T1000 (cell line): Measurements from ENCODE around the gene TNF.

ENCODE experiments used
- DNase-seq: peaks from one replicate; lab custom pipeline; 2025; ENCODE audit warnings: mixed read lengths; lab: John Stamatoyannopoulos, UW

The TNF gene

DNA sequence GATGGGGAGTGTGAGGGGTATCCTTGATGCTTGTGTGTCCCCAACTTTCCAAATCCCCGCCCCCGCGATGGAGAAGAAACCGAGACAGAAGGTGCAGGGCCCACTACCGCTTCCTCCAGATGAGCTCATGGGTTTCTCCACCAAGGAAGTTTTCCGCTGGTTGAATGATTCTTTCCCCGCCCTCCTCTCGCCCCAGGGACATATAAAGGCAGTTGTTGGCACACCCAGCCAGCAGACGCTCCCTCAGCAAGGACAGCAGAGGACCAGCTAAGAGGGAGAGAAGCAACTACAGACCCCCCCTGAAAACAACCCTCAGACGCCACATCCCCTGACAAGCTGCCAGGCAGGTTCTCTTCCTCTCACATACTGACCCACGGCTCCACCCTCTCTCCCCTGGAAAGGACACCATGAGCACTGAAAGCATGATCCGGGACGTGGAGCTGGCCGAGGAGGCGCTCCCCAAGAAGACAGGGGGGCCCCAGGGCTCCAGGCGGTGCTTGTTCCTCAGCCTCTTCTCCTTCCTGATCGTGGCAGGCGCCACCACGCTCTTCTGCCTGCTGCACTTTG lies at the start of gene TNF:
TNF (plus strand) TSS at position 231 of the 567 bp plus-strand sequence; CDS start at position 408, 177 bp downstream.
- DNase-seq = no peak

DNA sequence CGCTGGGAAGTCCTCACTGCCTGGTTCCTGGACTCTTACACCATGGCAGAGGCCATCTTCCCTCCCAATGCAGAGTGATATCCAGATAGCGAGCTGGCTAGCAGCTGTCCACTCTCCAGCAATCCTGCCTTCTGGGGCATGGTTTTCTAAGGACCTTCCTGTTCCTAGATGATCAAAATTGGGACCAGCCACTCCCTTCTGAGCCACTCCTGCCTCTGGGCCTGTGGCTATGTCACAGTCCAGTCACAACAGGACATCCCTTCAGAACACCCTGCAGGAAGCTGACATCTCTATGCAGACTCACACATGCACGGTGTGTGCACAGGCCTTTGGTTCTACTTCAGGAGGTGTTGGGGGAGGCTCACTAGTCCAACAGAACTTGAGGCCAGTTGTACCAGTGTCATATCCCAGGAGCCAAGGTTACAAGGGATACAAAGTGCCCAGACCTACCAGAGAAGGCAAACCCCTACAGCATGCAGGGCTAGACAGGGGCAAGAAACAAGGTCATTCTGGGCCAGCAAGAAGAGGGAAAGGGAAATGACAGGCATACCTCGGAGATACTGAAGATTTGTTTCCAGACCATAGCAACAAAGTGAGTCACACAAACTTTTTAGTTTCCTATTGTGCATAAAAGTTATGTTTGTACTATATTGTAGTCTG lies 49.3 kb upstream of the TNF start:
- DNase-seq = peak; percentile 9

DNA sequence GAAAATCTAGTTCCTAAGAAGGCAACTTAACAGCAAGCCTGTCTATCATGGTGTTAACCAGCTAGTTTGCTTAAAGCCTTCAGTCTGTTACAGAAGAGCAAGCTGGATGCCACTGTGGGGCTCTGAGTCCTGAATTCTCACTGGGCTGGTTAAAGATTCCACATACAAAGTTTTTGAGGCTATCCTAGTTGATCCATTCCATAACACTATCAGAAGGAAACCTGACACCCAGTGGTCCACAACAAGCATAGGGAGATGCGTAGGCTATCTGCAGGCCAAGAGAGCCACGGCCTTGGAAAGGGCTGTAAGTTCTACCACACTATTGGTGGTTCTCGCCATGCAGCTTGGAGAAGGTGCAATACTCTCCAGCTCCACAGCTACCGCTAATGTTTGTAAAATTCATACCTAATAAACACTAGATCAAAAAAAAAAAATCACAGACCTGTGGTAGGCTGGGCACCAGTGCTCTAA lies 47.0 kb upstream of the TNF start:
- DNase-seq = no peak

DNA sequence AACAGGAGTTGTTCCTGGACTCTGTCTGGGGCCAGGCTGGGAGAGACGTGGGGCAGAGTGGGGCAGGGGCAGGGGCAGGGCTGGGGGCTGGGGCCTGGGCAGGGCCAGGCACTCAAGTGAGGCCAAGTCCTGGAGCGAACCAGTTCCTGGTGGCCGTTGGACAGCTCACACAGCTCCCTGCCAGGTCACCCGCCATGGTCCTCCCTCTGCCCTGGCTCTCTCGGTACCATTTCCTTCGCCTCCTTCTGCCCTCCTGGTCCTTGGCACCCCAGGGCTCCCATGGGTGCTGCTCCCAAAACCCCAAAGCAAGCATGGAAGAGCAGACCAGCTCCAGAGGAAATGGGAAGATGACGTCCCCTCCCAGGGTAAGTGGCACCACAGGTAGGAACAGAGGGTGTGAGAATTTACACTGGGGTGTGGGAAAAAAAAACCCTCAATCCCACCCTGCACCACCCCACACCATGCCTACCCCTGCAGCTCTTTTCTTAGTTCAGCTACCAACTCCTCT lies 46.5 kb upstream of the TNF start, which contains the start of gene MCCD1:
MCCD1 (plus strand) TSS at position 142 of the 508 bp plus-strand sequence; CDS start at position 195, 53 bp downstream.
- DNase-seq = no peak

DNA sequence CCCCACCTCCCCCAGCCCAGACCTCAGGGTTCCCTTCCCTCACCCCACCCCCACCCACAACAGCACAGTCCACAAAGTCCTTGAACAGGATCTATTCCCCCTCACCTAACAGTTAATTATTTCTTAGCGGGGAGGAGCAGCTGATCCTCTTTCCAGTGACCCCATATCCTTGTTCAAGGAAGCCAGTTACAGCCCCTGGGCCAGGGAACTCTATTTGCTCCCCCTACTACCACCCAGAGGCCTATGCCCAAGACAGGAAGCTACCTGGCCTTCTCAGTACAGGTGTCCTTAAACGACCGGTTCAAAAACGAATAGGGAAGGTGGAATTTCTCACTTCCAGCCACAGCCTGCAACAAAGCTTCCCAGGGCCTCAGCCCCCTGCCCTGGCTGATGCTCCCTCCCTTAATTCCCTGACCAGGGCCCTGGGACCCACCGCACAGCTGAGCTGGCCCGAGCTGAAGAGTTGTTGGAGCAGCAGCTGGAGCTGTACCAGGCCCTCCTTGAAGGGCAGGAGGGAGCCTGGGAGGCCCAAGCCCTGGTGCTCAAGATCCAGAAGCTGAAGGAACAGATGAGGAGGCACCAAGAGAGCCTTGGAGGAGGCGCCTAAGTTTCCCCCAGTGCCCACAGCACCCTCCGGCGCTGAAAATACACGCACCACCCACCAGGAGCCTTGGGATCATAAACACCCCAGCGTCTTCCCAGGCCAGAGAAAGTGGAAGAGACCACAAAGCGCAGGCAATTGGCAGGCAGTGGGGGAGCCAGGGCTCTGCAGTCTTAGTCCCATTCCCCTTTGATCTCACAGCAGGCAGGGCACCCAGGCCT lies 45.8 kb upstream of the TNF start:
- no peak for DNase-seq

DNA sequence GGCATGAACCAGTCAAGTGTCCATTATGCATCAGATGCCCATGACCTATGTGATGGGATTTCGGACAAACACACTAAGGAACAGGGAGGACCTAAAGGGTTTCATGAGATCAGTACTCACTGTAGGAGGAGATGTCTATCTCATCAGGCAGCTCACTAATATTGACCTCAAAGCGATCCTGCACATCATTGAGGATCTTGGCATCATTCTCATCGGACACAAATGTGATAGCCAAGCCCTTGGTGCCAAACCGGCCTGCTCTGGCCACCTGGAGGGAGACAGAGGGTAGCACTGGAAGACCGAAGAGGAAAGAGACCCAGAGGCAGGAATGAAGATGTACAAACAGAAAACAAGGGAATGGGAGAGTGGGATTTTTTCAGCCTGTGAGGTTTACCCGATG lies 44.7 kb upstream of the TNF start:
- DNase-seq = no peak

DNA sequence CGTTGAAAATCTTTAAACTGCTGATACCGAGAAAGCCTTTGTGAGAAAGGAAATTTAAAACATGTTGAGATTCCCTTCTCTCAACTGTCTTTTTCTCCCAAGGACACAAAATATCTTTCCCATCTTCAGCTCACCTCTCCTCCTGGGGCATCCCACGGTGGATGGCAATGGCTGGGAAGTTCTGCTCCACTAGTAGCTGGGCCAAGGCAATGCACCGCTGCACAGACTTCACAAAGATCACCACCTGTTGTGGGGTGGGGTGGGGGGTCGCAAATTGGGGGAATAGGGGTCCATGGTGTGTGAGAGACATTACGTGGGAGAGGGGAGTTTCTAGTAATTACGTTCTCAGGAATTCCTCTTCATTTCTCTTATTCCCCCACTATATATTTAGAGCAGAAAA lies 44.2 kb upstream of the TNF start:
- DNase-seq = no peak

DNA sequence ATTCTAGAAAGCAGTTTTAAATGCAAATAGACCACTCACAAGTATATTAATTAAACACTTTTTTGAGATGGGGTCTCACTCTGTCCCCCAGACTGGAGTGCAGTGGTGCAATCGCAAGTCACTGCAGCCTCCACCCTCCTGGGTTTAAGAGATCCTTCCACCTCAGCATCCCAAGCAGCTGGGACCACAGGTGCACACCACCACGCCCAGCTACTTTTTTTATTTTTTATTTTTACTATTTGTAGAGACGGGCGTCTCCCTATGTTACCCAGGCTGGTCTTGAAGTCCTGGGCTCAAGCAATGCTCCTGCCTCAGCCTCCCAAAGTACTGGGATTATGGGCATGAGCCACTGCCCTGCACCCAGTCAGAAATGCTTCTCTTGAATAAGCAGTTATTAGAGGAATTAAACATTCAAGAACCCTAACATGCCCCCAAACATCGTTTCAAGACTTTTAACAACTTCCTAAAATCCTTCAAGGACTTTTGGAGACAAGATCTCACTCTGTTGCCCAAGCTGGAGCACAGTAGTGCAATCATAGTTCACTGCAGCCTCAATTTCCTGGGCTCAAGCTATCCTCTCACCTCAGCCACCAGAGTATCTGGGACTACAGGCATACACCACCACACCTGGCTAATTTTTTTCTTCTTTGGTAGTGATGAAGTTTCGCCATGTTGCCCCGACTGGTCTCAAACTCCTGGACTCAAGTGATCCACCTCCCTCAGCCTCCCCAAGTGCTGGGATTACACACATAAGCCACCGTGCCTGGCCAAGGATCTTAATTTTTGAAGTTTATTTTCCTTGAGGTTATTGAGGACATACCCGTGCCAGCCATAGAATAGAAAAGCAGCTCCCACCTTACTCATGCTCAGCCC lies 43.4 kb upstream of the TNF start:
- no peak for DNase-seq

DNA sequence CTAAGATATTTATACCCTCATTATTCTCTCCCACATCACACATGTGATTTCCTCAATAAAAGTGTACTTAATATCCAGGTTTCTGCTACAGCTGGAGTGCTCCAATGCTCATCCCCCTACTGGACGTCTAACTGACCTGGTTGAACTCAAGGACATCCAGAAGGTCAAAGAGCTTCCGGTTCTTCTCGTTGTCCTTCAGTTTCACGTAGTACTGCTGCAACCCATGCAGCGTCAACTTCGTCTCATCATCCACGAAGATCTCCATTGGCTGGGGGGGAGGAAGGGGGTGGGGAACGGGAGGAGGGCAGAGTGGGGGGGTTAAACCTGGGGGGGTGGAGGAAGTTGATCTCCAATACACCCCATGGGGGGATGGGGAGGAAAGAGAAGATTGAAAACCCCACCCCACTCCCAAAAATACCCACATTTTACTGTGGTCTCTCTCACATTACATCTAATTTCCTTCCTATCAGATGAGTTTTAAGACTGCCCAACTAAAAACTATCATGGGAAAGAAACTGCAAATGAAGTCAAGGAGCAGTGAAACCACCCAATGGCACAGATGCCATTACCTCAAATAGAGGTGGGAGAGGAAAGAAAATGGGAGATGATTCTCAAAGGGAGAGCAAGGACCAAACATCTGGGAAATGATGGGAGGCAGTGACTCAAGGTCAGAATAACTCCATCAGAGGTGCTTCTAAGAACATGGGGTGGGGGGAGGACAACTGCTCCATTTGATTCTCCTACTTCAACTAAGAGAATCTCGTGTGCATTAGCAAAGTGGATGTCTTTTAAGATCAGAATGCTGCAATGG lies 42.5 kb upstream of the TNF start:
- DNase-seq = no peak

DNA sequence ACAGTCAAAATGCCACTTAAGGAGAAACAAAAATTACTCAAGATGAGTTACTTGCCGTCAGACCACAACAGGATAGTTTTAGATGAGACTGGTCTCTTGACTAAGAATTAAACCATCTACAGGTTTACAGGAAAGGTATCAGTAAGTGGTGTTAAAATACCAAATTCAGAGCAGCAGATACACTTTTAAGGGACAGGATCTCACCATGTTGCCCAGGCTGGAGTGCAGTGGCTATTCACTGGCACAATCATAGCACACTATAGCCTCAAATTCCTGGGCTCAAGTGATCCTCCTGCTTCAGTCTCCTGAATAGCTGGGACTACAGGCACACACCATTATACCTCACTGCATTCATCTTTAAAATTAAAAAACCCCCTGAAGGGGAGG lies 41.9 kb upstream of the TNF start:
- DNase-seq = no peak

DNA sequence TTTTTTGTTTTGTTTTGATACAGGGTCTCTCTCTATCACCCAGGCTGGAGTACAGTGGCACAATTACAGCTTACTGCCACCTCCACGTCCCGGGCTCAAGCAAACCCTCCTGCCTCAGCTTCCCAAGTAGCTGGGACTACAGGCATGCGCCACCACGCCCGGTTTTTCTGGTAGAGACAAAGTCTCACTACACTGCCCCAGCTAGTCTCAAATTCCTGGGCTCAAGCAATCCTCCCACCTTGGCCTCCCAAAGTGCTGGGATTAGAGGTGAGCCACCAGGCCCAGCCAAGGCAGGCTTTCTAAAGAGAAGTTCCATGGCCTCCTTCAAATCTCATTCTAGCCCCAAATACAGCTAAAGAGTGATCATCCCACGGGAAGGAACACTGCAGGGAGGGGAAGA lies 41.4 kb upstream of the TNF start:
- DNase-seq = no peak

DNA sequence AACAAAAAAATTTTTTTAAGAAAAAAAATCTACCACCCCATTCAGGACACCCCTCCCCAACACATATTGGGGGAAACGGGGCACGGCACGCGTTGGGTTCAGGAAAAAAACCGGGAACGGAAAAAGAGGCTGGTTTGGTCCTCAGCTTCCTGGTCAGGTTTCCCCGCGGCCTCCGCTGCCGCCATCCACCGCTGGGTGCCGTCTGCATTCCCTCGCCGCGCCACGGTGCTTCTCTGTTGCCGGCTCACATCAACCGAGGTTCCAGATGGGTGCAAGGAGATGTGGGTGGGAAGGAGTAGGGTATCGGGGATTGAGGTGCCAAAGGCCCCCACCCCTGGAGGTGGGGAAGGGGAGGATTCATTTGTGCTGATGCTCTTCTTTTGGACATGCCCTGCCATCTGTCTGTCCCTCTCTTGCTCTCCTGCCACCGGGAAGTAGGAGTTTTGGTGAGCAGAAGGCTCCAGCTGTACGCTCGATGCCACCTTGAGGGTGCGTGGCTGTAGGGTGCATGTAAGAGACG lies 40.8 kb upstream of the TNF start:
- DNase-seq = no peak

DNA sequence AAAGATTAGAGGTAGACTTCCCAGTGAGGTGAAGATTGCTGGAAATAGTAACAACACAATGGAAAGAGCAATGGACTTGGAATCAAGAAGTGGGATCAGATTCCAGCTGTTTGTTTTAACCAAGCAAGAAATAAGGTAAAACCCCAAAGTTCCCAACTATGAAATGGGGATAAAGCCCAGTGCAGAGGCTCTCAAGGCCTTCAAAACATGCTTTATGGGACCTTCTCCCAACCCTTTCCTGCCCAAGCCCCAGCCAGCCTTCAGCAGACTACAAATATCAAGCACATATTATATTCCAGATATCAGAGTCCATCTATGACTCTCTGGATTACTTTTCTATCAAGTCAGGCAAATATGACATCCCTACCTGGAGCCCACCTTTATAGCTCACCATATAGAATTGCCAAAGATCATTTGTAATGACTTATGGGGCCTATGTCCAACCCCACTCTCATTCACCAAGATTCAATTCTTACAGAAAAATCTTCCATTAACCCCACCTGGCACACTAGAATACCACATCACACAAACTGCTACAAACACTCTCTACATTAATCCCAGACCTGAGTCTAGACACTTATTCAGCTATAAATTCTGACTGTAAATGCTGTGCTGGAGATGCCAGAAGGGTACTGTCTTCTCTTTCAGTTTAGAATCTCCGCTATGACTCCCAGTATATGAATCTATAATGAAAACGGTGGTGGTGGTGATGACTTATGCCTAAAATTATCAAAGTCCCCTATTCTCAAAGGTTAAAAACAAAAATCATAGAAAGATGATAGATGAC lies 39.6 kb upstream of the TNF start:
- no peak for DNase-seq

DNA sequence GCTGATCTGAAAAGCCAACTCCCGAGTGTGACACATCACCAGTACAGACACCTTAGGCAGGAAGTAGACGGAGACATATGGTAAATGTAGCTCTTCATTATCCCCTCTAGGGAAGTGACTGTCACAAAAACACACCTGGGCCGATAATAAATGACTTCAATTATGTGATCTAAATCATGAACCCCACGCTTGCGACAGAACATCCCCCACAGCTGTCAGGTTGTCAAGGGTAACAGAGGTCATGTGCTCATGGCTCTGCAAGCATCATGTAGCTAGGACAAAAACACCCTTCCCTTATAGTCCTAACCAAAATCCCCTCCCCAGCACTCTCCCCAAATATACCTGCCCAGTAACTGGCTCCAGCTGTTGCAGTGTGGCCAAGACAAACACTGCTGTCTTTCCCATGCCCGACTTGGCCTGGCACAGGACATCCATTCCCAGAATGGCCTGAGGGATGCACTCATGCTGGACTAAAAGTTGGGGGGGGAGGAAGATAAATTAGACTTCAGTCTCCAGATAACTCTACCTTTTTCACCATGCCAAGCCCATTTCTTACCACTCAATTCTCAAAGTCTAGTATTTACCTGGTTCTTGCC lies 36.5 kb upstream of the TNF start:
- DNase-seq = no peak

DNA sequence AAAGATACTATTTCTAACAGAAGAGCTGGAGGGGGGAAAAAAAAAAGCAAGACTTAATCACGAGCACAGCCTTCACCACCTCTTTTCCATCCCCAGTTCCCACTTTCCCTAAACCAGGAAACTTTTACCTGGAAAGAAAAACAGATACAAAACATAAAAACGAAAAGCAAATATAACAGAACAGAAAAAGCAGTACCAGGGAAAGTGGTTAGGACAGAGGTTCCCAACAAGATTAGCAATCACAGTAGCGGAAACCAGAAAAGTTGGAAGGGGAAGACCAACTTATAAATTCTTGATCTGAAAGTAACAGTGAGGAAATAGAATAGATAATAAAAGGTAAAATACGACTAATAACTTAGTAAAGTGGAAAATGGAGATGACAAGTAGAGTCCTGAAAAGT lies 34.7 kb upstream of the TNF start:
- DNase-seq = no peak

DNA sequence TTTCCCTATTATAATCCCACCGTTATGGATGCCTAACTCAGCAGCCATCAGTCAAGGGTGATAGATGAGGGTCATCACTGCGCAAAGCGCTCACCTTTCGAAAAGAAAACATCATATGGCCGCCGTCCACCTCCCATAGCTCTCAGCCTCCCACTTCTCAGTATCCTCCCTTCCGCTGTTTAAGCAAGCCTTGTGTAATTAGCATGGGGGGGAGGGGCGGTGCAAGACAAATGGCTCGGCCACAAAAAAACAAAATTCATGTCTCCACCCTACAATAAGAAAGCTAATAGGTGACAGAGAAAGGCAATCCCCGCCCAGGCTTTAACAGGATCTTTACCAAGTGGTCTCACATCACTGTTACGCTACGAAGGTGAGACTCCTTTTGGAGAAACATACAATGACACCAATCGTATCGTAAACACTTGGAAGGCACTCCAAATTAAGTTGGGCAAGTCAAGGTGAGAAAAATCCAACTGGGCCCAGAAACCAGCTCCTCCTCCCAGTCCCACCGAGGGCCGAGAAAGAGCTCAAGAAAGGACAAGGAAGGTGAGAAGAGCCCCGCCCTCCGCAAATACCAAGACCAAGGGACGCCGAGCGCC lies 34.2 kb upstream of the TNF start:
- DNase-seq = no peak

DNA sequence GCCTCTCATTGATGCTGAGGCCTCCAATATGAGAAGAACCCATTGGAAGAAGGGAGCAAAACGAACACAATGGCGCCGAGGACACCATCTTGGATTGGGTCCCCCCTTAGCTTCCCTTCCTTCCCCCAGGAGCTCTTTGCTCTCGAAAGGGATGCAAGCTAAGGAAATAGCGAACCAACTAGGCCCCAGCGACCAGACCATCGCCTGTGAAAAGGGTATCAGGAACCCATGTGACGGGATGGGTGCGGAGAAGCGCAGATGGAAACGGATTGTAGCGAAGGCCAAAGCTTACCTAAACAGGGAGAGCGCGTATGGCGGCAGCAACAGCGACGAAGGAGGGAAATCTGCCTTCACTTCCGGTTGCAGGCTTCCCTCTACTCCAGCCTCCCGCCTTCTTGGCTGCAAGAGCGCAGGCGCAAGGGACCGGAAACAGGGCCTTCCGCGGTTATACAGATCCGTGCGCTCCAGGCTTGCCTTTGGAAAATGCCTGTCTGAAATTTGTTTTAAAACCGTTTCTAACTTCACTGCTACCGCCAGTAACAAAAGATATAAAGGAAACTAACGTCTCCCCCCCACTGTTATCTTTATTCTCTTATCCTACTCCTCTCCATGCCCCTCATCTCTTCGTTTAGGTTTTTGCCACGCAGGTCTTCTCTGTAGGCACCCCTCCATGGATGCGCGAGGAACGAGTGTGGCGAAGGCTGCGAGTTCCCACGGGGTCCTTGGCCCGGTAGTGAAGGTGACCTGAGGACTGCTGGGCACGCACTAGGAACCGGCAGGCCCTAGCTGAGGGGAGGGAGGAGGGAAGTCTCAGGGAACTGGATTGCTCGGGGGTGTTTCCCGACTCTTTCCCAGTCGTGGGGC lies 33.5 kb upstream of the TNF start, which contains the start of gene DDX39B:
DDX39B (minus strand) TSS at position 346 of the 864 bp plus-strand sequence. CDS start 1,471 bp downstream, outside the sequence.
- peak; percentile 93 for DNase-seq

DNA sequence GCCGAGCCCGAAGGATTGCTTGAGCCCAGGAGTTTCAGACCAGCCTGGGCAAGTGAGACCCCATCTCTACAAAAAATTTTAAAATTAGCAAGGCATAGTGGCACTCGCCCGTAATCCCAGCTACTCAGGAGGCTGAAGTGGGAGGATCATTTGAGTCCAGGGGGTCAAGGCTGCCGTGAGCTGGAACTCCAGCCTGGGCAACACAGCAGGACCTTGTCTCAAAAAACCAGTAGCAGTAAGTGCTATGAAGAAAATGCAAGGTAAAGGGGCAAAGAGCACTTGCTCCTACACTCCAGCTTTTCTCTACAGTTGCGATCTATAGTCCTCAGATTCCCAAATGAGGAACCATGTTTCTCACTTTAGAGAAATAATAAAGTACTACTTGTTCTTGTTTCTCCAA lies 31.7 kb upstream of the TNF start:
- DNase-seq = no peak
